KG1 (cell line): ENCODE data around the gene ZNF555.

ENCODE experiments used
- DNase-seq: peaks from one replicate; lab custom pipeline; 2025; lab: John Stamatoyannopoulos, UW

ZNF555 gene

GRCh38 chr19:2824129-2824528 lies 17.1 kb upstream of the ZNF555 start:
- DNase-seq, result no peak

- DNase-seq, result no peak
Measured at GRCh38 chr19:2827022-2827421, 14.3 kb upstream of the ZNF555 start.

- DNase-seq, result no peak
Measured at GRCh38 chr19:2827840-2828489, 13.3 kb upstream of the ZNF555 start.

DNA sequence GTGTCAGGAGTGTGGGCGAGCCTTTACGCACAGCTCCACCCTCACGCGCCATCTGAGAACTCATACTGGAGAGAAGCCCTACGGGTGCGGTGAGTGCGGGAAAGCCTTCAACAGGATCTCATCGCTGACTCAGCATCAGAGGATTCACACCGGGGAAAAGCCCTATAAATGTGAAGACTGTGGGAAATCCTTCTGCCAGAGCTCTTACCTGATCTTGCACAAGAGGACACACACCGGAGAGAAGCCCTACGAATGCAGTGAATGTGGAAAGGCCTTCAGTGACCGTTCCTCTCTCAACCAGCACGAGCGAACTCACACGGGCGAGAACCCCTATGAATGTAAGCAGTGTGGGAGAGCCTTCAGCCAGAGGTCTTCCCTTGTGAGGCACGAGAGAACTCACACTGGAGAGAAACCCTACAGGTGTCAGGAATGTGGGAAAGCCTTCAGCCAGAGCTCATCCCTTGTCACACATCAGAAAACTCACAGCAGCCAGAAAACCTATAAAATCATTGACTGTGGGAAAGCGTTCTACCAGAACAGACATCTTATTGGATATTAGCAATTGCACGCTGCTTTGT lies 6.9 kb upstream of the ZNF555 start:
- DNase-seq, result no peak

DNA sequence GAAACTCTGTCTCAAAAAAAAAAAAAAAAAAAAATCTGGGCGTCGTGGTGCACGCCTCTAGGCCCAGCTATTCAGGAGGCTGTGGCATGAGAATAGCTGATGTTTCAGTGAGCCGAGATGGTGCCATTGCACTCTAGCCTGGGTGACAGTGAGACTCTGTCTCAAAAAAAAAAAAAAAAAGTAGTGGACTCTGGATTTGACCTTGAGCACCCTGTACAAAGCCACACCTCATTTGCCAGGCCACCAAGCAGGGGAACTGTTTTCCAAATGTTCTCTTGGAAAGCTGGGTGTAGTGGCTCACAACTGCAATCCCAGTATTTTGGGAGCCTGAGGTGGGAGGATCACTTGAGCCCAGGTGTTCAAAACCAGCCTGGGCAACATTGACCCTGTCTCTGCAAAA lies 3.8 kb upstream of the ZNF555 start:
- no peak for DNase-seq

DNA sequence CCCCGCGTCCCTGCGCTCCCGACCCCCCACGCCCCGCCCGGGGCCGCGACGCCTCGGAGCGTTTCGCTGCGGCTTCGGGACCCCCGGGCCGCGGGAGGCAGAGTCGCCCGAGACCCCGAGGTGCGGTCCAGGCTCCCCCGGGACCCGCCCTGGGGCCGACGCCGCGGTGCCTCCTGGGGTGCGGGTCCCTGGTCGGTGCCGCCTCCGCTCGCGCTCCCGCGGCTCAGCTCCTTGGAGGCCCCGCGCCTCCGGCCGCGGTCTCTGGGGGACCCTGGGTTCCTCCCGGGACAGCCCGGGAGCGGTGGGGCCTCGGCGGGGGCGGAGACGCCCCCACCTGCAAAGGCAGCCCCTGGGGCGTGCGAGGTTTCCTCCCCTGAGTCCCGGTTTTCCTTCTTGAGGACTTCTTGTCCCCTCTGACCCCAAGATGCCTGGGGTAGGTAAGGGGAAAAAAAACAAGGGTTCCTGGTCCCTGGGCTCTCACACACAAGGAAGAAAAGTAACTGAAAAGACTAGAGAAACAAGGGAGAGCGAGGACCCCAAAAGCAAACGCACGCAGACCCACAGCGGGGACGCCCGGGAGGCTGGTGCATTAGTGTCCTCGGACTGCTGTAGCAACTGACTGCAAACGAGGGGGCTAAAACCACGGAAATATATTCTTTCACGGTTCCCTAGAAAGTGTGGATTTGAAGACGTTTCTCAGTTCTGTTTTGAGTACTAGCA lies 740 bp downstream of the ZNF555 start:
- no peak for DNase-seq

- DNase-seq, result no peak
Measured at GRCh38 chr19:2845107-2845506, 3.8 kb downstream of the ZNF555 start.

DNA sequence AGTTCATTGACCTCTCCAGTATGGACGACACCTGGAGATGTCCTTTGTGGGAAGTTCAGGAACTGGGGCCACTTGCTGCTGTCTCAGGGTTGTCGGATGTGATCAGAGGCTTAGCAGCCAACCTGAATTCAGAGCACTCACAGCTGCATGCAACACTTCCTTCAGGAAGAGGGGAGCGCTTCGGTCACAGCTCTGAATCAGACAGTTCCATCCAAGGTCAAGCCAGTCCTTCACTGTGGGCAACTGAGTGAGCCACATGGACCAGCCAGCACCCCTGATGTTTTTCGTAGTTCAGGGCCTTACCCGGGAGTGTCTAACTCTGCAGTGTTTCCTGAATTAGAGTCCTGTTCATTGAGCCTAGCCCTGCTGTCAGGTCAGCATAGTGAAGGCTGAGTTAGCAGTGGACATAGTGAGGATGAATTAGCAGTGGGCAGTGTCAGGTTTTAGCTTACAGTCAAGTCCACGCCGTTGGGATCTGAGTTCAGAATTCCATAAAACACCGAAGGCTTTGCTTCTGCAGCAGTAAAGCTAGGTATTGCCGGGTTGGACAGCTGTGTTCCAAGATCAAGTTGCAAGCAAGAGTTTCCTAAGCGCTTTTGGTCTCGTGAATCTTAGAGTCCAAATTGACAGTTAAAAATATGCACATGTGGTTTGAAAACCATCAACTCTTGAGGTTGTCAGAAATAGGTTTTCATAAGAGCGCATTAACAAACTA lies 5.1 kb downstream of the ZNF555 start:
- no peak for DNase-seq

DNA sequence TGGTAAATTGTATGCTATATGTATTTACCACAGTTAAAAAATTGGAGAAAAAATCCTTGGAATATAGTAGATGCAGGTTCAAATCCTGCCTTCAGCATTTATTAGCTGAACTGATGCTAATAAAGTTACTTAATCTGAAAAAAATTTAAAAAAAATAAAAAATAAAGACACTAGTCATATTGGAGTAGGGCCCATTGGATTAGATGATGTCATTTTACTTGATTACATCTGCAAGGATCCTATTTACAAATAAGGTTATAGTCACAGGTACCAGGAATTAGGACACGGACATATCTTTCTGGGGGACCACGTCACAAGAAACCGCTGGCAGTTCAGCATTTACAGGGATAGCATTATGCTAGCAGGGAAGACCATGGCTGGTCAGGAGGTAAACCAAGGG lies 6.2 kb downstream of the ZNF555 start:
- no peak for DNase-seq

DNA sequence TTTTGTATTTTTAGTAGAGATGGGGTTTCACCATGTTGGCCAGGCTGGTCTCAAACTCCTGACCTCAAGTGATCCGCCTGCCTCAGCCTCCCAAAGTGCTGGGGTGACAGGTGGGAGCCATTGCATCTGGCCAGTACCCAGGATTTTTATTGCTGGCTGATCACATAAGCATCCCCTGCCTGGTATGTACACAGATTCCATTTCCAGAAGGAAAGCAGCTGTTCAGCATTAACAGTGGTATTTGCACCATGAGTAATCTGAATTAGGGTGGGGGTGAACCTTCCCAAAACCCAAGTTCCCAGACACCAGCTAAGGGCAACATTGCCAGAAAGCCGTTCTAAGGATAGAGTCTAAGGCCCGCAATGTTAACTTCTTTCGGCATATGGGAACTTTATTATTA lies 7.3 kb downstream of the ZNF555 start:
- DNase-seq, result no peak

DNA sequence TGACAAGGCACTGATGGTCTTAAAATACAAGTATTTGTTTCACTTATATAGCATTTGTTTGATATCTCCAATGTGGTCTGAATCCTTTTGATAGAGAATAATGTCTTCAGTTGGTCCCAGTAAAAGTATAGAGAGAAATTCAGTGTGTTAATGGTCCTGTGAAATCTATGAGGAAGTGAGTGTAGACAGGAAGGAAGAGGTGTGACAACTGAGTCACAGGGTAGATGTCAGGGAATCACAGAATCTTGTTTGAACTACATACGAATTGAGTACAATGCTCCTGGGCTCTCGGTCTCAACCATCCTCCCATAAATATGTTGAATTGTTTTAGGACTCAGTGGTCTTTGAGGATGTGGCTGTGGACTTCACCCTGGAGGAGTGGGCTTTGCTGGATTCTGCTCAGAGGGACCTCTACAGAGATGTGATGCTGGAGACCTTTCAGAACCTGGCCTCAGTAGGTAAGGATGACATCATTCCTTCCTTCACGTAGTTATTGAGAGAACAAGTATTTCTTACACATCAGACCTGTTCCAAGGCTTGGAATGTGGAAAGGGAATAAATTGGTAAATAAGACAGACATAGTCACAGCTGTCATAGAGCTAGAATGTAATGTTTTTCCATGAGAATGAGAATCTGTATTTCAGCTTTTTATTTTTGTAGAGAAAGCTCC lies 9.1 kb downstream of the ZNF555 start:
- DNase-seq, result no peak

DNA sequence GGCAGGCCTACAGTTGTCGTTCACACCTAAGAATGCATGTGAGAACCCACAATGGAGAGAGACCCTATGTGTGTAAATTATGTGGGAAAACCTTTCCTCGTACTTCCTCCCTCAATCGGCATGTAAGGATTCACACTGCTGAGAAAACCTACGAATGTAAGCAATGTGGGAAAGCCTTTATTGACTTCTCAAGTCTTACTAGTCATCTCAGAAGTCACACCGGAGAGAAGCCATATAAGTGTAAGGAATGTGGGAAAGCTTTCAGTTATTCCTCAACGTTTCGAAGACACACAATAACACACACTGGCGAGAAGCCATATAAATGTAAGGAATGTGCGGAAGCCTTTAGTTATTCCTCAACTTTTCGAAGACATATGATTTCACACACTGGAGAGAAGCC lies 11.3 kb downstream of the ZNF555 start:
- DNase-seq, result no peak

- DNase-seq, result no peak
Measured at GRCh38 chr19:2853015-2853606, 11.8 kb downstream of the ZNF555 start.

- no peak for DNase-seq
Measured at GRCh38 chr19:2854849-2855248, 13.6 kb downstream of the ZNF555 start.

- no peak for DNase-seq
Measured at GRCh38 chr19:2856457-2857050, 15.3 kb downstream of the ZNF555 start.

DNA sequence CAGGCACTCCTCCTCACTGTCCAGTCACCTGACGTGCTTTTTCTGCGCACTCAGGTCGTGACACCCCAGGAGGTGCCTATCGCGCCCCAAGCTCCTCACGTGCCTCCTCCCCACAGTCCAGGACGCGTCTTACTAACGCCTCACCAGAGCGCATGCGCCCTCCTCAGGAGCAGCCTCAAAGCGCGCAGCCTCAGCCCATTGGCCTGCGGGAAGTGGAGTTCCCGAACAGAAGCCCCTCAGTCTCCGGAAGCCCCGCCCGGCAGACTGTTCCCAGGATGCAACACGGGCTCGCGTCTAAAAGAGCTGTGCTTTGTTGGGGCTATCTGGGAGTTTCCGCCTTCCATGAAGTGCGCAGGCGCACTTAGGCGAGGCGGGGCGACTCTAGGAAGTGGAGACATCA lies 17.6 kb downstream of the ZNF555 start:
- no peak for DNase-seq

GRCh38 chr19:2863816-2864215 lies 22.5 kb downstream of the ZNF555 start:
- DNase-seq, result no peak

- DNase-seq, result no peak
Measured at GRCh38 chr19:2865334-2866100, 24.2 kb downstream of the ZNF555 start.

DNA sequence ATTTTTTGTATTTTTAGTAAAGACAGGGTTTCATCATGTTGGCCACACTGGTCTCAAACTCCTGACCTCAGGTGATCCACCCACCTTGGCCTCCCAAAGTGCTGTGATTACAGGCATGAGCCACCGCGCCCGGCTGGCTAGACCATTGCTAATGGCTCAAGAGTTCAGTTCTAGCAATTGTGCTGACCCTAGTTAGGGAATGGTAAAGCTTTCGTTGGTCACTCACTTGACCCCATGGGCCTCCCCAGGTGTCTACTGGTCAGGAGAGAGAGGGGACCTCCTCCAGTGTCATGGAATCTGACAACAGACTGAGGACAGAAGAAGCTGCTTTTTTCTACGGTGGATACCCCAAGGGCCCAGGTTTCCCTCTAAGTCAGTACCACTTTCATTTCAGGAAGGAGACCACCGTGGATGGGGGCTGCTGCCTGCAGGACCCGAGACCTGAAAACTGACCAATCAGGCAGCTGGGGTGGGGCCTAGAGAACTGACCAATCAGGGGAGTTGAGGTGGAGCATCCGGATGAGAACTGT lies 25.3 kb downstream of the ZNF555 start:
- DNase-seq, result no peak
